NCI-H1105 (cell line): Measurements from ENCODE around the gene GSTT4.
"Not testable (repeated sequence)": the region's sequence is repeated elsewhere in the genome, so short reads cannot be mapped to it uniquely, and the experiment has no call there.

Experiments
- DNase-seq: peaks from one replicate; lab custom pipeline; 2025; lab: John Stamatoyannopoulos, UW

Gene GSTT4

GRCh38 chr22:23986538-23987178 is 18.6 kb downstream of the GSTT4 start:
- DNase-seq: not testable (repeated sequence)

- not testable (repeated sequence) for DNase-seq
These were observed 19.2 kb downstream of the GSTT4 start for GRCh38 chr22:23986089-23986488.

- DNase-seq: peak; percentile 14
These were observed 20.8 kb downstream of the GSTT4 start for GRCh38 chr22:23984430-23984829.

- not testable (repeated sequence) for DNase-seq
These were observed 24.7 kb downstream of the GSTT4 start for GRCh38 chr22:23980567-23980966.

- not testable (repeated sequence) for DNase-seq
These were observed 25.6 kb downstream of the GSTT4 start, which contains the start of gene GSTT2 for GRCh38 chr22:23979557-23980240. Gene GSTT2, plus strand, starts transcription at chr22:23980134.

- not testable (repeated sequence) for DNase-seq
These were observed 27.9 kb downstream of the GSTT4 start for GRCh38 chr22:23977304-23977703.

GRCh38 chr22:23974836-23975352 is 30.4 kb downstream of the GSTT4 start:
- not testable (repeated sequence) for DNase-seq

GRCh38 chr22:23974345-23974744 is 30.9 kb downstream of the GSTT4 start, which contains the start of gene DDT:
Gene DDT, minus strand, starts transcription at chr22:23974441. Its CDS starts 27 bp downstream, at chr22:23974414.
- DNase-seq: not testable (repeated sequence)

GRCh38 chr22:23971927-23972326 is 33.3 kb downstream of the GSTT4 start:
- not testable (repeated sequence) for DNase-seq

GRCh38 chr22:23970816-23971486 is 34.3 kb downstream of the GSTT4 start:
- no peak for DNase-seq

- DNase-seq: no peak
These were observed 35.0 kb downstream of the GSTT4 start for GRCh38 chr22:23970201-23970641.

GRCh38 chr22:23969071-23969470 is 36.2 kb downstream of the GSTT4 start:
- DNase-seq: no peak

GRCh38 chr22:23966568-23966967 is 38.7 kb downstream of the GSTT4 start, which contains the start of gene DDTL:
Gene DDTL, plus strand, starts transcription at chr22:23966888. Its CDS starts 27 bp downstream, at chr22:23966915.
- DNase-seq: not testable (repeated sequence)

- not testable (repeated sequence) for DNase-seq
These were observed 39.2 kb downstream of the GSTT4 start for GRCh38 chr22:23966094-23966493.

- not testable (repeated sequence) for DNase-seq
These were observed 44.0 kb downstream of the GSTT4 start, which contains the start of gene GSTT2B for GRCh38 chr22:23961084-23961771. Gene GSTT2B, minus strand, starts transcription at chr22:23961195. Its CDS starts 64 bp downstream, at chr22:23961131.

GRCh38 chr22:23956301-23956900 is 48.9 kb downstream of the GSTT4 start:
- DNase-seq: peak; percentile 59

- not testable (repeated sequence) for DNase-seq
These were observed 49.4 kb downstream of the GSTT4 start for GRCh38 chr22:23955886-23956285.

GRCh38 chr22:23954991-23955305 is 50.3 kb downstream of the GSTT4 start:
- DNase-seq: not testable (repeated sequence)

- not testable (repeated sequence) for DNase-seq
These were observed 50.9 kb downstream of the GSTT4 start for GRCh38 chr22:23954193-23954990.

- not testable (repeated sequence) for DNase-seq
These were observed 51.8 kb downstream of the GSTT4 start for GRCh38 chr22:23953485-23953884.
